Pericardium fibroblast (primary cell): ENCODE measurements around the gene FAM217B. TPM values are rescaled to one million over a fixed set of nuclear protein-coding genes. Genes with fewer than 3 reads are reported as not detected.

Experiments
- total RNA-seq: library from RNA; depleted of rRNA; stranded (reverse); fragments of >200 nt; gene quantifications from 2 replicates; pipeline ENCODE4 v1.2.3, GENCODE V29; 2015

The FAM217B gene
- 4.8 and 6.1 TPM in 2 replicates for total RNA-seq

GRCh38 chr20:59940129-59940955 lies at the start of gene FAM217B, which contains the start of gene PPP1R3D:
Gene FAM217B, plus strand, starts transcription at chr20:59940389. Its CDS starts 3,555 bp downstream, at chr20:59943944.
Gene PPP1R3D, minus strand, starts transcription at chr20:59940305. Its CDS starts 374 bp downstream, at chr20:59939931.

GRCh38 chr20:59933296-59933848 lies 6.8 kb upstream of the FAM217B start, which contains the start of gene SYCP2:
Gene SYCP2, minus strand, starts transcription at chr20:59933637. Its CDS starts 11,224 bp downstream, at chr20:59922413.

GRCh38 chr20:59958123-59958522 lies 17.9 kb downstream of the FAM217B start, which contains the start of gene CDH26:
Gene CDH26, plus strand, starts transcription at chr20:59958423. Its CDS starts 304 bp downstream, at chr20:59958727.

Other genes with a start within 250 kb of the FAM217B start
- 0.47 TPM in 1 of 2 replicates, not detected in the other for gene SYCP2, start 6.8 kb upstream of the FAM217B start, total RNA-seq
- 5.1 and 6.0 TPM in 2 replicates for gene PPP1R3D, start 84 bp upstream of the FAM217B start, total RNA-seq
- not detected in 2 replicates for gene CDH26, start 18.0 kb downstream of the FAM217B start, total RNA-seq